Right lobe of liver (tissue), 6 donors: ENCODE results near the gene PRR20A. TPM values are rescaled to one million over a fixed set of nuclear protein-coding genes. Genes with fewer than 3 reads are reported as not detected.
"Not testable (repeated sequence)": the region's sequence is repeated elsewhere in the genome, so short reads cannot be mapped to it uniquely, and the experiment has no call there.

Experiments
- ATAC-seq, 4 donors: fragments of 200-7000 bp; cut with Tn5 transposase; one replicate each; pipeline ENCODE4 v1.9.1; 2020; ENCODE audit warnings: mild to moderate bottlenecking in 4 of 4, moderate library complexity in 4 of 4
- DNase-seq, 3 donors: peaks; one replicate each; pipeline ENCODE4 v3.0.0-alpha.2; 2020
- H3K27ac ChIP-seq, 3 donors: fragments of 200-600 bp; one replicate each; pipeline ENCODE4 v1.8.0; 2022
- H3K27me3 ChIP-seq, 2 donors: fragments of 200-600 bp; one replicate each; pipeline ENCODE4 v1.8.0; 2022
- H3K36me3 ChIP-seq, 4 donors: fragments of 200-600 bp; sonication (generic) in 1 of 4; one replicate each; pipeline versions ENCODE4 v1.5.1 to v1.8.0; 2017 to 2022; ENCODE audit warnings: control low read depth in 1 of 4
- H3K4me1 ChIP-seq, 4 donors: fragments of 200-600 bp; sonication (generic) in 1 of 4; one replicate each; pipeline versions ENCODE4 v1.5.1 to v1.8.0; 2017 to 2022; ENCODE audit warnings: control low read depth in 1 of 4
- H3K4me3 ChIP-seq, 3 donors: fragments of 200-600 bp; one replicate each; pipeline ENCODE4 v1.8.0; 2022
- H3K9me3 ChIP-seq, 4 donors: fragments of 200-600 bp; sonication (generic) in 1 of 4; one replicate each; pipeline versions ENCODE4 v1.5.1 to v1.8.0; 2017 to 2022; ENCODE audit warnings: control low read depth in 1 of 4
- POLR2A ChIP-seq: fragments of 450-650 bp; IDR thresholded peaks from one replicate; pipeline ENCODE4 v1.6.1; 2017; ENCODE audit warnings: antibody characterized with exemption, mild to moderate bottlenecking
- WGBS: methylation state at CpG from one replicate; pipeline ENCODE4 v1.1.6; 2018; ENCODE audit warnings: low coverage, low lambda C conversion rate; ENCODE audit not compliant: insufficient coverage; ENCODE audit errors: missing lambda C conversion rate; 5-methylcytosine and 5-hydroxymethylcytosine counted together
- intact Hi-C, 2 donors: fragments of 100-400 bp; cut with DNase I; formaldehyde crosslinking; loops; one replicate each; pipeline versions ENCODE4 v1.11.2 to v1.14.1; 2022
- long read RNA-seq: library from polyadenylated mRNA; unstranded; transcript quantifications from one replicate; pipeline ENCODE4 v2.0.0, GENCODE V29; 2019
- total RNA-seq, 6 experiments: library from RNA; depleted of rRNA in 2 of 6; stranded (reverse); fragments of >200 nt in 2 of 6; fragmentation: NEBNext Ultra II Directional in 3 of 6; extraction: Animal tissue kit (Norgen Biotek cat#: 25700) in 3 of 6; gene quantifications; one replicate each; pipeline versions ENCODE4 v1.1.0 to v1.2.4, GENCODE V29; 2016 to 2023
- TF ChIP-seq, protein P1 (sequence below), 4 donors: fragments of 200-600 bp in 3 of 4; fragments of 450-650 bp in 1 of 4; IDR thresholded peaks; one replicate each; pipeline versions ENCODE4 v1.5.1 to v1.8.0; 2016 to 2022; ENCODE audit warnings: antibody characterized with exemption in 4 of 4, mild to moderate bottlenecking in 2 of 4
- donor health status: DM: no; HTN: yes; CAD: no.
- donor health status: DM: no; HTN: no; CAD: no.
- donor health status: DM: no; HTN: no; CAD: no.
- donor health status: DM: no; HTN: yes; CAD: no.
- donor health status: DM: no; HTN: yes; CAD: no.

The PRR20A gene
- total RNA-seq, result not detected
- long read RNA-seq, result 0 reads

DNA sequence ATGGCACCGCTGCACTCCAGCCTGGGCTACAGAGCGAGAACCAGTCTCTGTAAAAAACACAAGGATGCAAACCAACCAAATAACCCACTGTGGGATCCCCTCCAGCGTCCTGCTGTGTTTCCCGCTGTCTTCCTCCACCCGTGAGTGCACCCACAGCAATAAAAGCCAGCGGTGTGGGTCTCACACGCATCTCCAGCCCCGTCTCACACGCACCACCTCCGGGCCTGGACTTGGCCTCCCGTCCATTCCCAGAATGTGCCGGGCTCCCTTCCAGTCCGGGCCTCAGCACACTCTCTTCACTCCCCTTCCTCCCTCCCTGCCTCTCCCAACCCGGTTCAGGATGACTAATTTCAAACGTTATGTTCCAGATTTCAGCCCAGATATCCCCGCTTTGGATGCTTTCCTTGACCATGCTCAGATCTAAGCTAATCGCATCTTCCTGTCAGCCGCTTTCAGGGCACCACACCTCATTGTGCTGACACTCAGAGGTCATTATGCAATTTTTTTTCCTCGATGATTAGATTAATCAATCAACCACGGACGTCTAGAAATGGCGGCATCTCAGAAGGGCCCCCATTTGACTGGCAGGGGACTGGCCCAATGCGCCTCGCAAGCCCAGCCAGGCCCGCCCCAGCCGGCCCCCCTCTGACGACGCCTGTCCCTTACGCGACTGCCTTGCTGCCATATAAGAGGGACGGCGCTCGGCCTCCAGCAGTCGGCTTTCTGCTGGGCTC lies at the start of gene PRR20A:
PRR20A (plus strand) TSS at position 684 of the 734 bp plus-strand sequence. CDS start 387 bp downstream, outside the sequence.
- H3K4me1 ChIP-seq, H3K36me3 ChIP-seq, H3K27ac ChIP-seq, H3K27me3 ChIP-seq, H3K9me3 ChIP-seq, DNase-seq, H3K4me3 ChIP-seq, intact Hi-C loops, ATAC-seq: not testable (repeated sequence)
- 100% methylated on average over 4 of the region's 34 CpGs for WGBS

- Histone ChIP-seq H3K9me3 (no peaks in the 10 kb centered on the region), H3K36me3 (no peaks in the 10 kb centered on the region), H3K27ac (no peak overlapping the region), H3K4me1 (no peaks in the 10 kb centered on the region), H3K27me3 (no peaks in the 10 kb centered on the region), H3K4me3 (no peak overlapping the region)
- peak in 2 of 4 donors; percentile 25 to 61 for ATAC-seq
- TF ChIP-seq, protein P1, sequence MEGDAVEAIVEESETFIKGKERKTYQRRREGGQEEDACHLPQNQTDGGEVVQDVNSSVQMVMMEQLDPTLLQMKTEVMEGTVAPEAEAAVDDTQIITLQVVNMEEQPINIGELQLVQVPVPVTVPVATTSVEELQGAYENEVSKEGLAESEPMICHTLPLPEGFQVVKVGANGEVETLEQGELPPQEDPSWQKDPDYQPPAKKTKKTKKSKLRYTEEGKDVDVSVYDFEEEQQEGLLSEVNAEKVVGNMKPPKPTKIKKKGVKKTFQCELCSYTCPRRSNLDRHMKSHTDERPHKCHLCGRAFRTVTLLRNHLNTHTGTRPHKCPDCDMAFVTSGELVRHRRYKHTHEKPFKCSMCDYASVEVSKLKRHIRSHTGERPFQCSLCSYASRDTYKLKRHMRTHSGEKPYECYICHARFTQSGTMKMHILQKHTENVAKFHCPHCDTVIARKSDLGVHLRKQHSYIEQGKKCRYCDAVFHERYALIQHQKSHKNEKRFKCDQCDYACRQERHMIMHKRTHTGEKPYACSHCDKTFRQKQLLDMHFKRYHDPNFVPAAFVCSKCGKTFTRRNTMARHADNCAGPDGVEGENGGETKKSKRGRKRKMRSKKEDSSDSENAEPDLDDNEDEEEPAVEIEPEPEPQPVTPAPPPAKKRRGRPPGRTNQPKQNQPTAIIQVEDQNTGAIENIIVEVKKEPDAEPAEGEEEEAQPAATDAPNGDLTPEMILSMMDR (IDR thresholded peaks at IDR 0.05), result no peak
- no peak for TF ChIP-seq POLR2A
- 50% methylated on average over 4 of the region's 4 CpGs for WGBS
- DNase-seq, result no peak
- intact Hi-C loops, result no loop called here
Measured at GRCh38 chr13:57114945-57115344, 25.8 kb upstream of the PRR20A start.

- H3K36me3 ChIP-seq, result no peaks in the 10 kb centered on the region
- H3K4me3 ChIP-seq, result no peak overlapping the region
- 6% methylated on average over 1 of the region's 1 CpG for WGBS
- peaks cover 0 to 12% (median 3%) of the 10 kb centered on the region in 4 donors for H3K4me1 ChIP-seq
- H3K27ac ChIP-seq, result peak overlapping the region; percentile 9 to 58 (median 49)
- TF ChIP-seq, protein P1 (IDR thresholded peaks at IDR 0.05), result no peak
- no peak for TF ChIP-seq POLR2A
- no peaks in the 10 kb centered on the region for H3K9me3 ChIP-seq
- intact Hi-C loops, result no loop called here
- DNase-seq, result peak in 2 of 3 donors; percentile 33 to 78
- H3K27me3 ChIP-seq, result no peaks in the 10 kb centered on the region
- peak; percentile 98 to 100 (median 99) for ATAC-seq
Measured at GRCh38 chr13:57123681-57124080, 17.0 kb upstream of the PRR20A start.

GRCh38 chr13:57128909-57129308 lies 11.8 kb upstream of the PRR20A start:
- H3K27ac ChIP-seq, result no peak overlapping the region
- H3K36me3 ChIP-seq, result no peaks in the 10 kb centered on the region
- ATAC-seq (peak in 3 of 4 donors; percentile 30 to 74 (median 53)), DNase-seq (no peak)
- peaks cover 0 to 11% (median 2%) of the 10 kb centered on the region in 4 donors for H3K4me1 ChIP-seq
- H3K9me3 ChIP-seq, result no peaks in the 10 kb centered on the region
- TF ChIP-seq, protein P1 (IDR thresholded peaks at IDR 0.05), result no peak
- no peak for TF ChIP-seq POLR2A
- H3K4me3 ChIP-seq, result no peak overlapping the region
- no peaks in the 10 kb centered on the region for H3K27me3 ChIP-seq
- intact Hi-C loops, result no loop called here
- WGBS, result 81% methylated on average over 6 of the region's 6 CpGs

GRCh38 chr13:57136093-57136492 lies 4.6 kb upstream of the PRR20A start:
- Histone ChIP-seq H3K27me3 (no peaks in the 10 kb centered on the region), H3K4me3 (peak overlapping the region in 1 of 3 donors; percentile 36), H3K27ac (peak overlapping the region in 2 of 3 donors; percentile 30 to 68), H3K36me3 (no peaks in the 10 kb centered on the region), H3K4me1 (peaks cover 0 to 9% (median 3%) of the 10 kb centered on the region in 4 donors), H3K9me3 (no peaks in the 10 kb centered on the region)
- 16% methylated on average over 2 of the region's 2 CpGs for WGBS
- no peak for DNase-seq
- intact Hi-C loops, result no loop called here
- TF ChIP-seq, protein P1 (IDR thresholded peaks at IDR 0.05), result no peak
- TF ChIP-seq POLR2A, result no peak
- ATAC-seq, result peak; percentile 40 to 55 (median 54)
